GM10266 (cell line): ENCODE measurements around the gene PGGHG.

Experiments used
- DNase-seq: peaks from one replicate; pipeline ENCODE4 v3.0.0; 2012; ENCODE audit errors: extremely low spot score
- TF ChIP-seq, protein P1 (sequence below): IDR thresholded peaks from 2 replicates; pipeline ENCODE4 v1.5.1; 2012; ENCODE audit warnings: mild to moderate bottlenecking, low read depth; ENCODE audit not compliant: control insufficient read depth, insufficient read depth; ENCODE audit errors: missing control alignments

PGGHG gene

DNA sequence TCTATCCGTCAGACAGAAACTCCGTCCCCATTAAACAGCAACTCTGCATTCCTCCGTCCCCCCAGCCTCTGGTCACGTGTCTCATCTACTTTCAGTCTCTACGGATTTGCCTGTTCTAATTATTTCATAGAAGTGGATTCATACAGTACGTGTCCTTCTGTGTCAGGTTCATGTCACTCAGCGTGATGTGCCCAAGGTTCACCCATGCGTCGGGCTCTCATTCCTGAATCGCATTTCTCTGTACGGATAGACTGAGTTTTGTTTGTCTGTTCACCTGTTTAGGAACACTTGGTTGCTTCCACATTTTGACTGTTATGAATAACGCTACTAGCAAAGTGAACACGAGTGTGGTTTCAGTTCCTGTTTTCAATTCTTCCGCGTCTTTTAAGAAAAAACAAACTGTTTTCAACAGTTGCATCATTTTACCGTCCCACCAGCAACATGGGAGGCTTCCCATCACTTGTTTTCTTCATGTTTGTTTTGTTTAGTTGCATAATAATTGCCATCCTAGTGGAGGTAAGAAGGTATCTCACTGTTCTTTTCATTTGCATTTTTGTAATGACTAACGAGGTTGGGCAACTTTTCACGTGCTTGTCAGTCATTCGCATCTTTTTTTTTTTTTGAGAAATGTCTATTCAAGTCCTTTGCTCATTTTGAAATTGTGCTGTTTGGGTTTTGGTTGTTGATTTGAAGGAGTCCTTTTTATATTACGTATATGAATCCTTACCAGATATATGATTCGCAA, 19.6 kb upstream of the PGGHG start:
- TF ChIP-seq, protein P1, sequence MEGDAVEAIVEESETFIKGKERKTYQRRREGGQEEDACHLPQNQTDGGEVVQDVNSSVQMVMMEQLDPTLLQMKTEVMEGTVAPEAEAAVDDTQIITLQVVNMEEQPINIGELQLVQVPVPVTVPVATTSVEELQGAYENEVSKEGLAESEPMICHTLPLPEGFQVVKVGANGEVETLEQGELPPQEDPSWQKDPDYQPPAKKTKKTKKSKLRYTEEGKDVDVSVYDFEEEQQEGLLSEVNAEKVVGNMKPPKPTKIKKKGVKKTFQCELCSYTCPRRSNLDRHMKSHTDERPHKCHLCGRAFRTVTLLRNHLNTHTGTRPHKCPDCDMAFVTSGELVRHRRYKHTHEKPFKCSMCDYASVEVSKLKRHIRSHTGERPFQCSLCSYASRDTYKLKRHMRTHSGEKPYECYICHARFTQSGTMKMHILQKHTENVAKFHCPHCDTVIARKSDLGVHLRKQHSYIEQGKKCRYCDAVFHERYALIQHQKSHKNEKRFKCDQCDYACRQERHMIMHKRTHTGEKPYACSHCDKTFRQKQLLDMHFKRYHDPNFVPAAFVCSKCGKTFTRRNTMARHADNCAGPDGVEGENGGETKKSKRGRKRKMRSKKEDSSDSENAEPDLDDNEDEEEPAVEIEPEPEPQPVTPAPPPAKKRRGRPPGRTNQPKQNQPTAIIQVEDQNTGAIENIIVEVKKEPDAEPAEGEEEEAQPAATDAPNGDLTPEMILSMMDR: no peak

DNA sequence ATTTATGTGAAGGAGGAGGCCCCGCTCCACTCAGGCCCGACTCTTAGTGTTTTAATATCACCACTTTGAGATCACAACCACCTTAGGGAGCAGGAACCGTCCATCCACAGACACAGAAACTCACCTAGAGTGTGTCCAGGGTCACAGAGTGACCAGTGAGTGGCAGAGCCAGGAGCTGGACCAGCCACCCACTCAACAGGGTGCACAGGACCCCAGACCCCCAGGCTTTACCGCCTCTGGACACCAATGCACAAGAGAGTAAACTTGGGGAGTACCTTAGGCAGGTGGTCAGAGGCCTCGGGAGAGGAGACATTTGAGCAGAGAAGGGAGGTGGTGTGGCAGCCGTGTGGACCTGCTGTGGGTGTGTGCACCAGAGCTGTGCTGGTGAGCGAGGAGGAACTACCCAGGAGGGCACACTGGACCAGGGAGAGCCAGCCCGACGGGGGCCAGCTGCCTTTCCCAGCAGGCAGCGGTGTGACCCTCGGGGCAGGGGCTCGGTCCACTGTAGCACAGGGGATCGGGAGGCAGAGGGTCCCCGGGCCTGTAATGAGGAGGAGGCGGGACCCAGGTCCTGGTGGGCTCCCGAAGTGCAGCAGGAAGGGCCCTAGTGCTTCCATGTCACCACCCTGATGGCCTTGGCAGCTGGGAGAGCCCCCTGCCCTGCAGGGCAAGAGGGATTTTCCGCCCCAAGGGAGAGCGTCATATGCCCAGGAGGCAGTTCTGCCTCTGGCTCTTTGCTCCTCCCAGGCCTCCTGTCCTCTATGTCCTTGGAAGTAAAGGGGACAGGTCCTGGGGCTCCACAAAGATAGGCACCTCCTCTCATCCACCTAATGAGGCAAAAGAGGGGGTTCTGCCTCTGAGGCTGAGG, 18.2 kb upstream of the PGGHG start:
- TF ChIP-seq, protein P1: no peak
- DNase-seq: no peak

More for the DNA sequence above, 19.6 kb upstream of the PGGHG start:
- peak; percentile 78 for DNase-seq

DNA sequence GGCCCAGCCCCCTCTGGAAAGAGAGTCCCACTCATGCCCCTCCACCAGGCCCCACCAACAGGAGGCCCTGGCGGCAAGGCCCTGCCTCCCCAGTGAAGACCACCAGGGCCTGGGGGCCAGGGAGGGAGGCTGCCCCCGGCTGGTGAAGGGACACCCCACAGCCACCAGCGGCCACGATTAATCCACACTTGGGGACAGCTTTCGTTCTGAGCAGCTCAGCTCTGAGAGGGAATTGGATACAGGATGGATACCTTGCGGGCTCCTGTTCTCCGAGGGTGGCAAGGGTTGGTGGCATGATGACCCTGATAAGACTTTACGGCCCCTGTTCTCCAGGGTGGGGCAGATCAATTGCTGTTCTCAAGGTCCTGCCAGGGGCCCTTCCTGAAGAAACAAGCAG, 17.6 kb upstream of the PGGHG start:
- TF ChIP-seq, protein P1: no peak
- no peak for DNase-seq

DNA sequence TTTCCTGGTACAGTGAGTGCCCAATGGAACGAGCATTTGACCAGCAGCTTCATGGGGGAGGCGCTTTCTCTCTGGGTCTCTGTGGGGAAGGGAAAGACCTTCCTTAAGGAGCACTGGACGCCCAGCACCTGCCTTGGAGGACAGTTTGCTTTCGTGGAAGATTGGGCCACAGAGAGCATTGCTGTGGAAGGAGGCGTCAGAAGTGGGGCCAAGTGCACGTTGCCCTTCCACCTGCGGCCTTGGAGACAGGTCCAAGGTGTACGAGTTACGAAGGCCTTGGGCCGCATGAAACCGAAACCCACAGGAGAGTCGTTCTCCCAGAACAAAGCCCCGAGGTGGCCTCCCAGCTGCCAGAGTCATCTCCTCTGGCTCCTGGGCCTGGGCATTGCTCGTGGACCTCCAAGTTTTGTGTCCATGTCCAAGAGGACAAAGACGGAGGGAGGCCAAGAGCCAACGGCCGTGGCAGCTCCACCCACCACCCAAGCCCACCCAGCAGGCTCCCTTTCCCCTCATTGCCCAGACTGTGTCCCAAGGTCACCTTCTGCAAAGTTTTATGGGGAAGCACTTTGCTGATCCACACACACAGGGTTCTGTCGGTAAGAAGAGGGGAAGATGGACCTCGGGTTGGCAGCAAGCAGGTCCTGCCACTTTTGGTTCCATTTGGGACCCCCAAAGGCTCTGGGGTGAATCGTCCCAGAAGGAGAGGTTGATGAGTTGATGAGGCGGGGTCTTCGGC, 16.6 kb upstream of the PGGHG start:
- DNase-seq: no peak
- TF ChIP-seq, protein P1: no peak

DNA sequence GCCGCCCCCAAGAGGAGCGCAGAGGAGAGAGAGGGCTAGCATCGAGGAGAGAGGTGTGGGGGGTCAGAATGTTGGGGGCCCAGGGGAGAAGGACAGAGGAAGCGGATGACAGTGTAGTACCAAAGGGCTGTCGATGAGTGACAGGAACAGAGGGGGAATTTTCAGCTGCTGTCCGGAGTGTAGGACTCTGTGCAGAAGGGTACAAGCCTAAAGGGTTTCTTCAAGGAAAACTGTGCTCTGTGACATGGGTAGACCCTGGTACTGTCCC, 16.1 kb upstream of the PGGHG start:
- TF ChIP-seq, protein P1: no peak
- DNase-seq: no peak

DNA sequence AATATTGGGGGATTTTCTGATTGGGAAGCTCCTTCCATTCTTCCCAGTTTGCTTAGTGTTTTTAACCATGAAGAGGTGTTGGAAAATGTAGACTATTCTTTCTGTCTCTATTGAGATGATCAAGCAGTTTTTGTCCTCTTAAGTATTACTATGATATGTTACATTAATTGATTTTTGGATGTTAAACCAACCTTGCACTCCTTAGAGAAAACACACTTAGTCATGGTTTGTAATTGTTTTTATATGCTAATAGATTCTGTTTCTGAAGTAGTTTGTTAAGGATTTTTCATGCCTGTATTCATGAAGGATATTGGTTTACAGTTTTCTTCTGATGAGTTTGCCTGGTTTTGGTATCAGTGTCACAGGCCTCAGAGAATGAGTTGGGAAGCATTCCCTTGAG, 12.7 kb upstream of the PGGHG start:
- TF ChIP-seq, protein P1: no peak
- no peak for DNase-seq
